ENCODE results near the gene SEL1L.

Gene SEL1L

GRCh38 chr14:81455390-81455789 lies 78.3 kb downstream of the SEL1L start:
- Histone ChIP-seq H3K27ac (ENCODE audit: low read depth, low read length) (no peak overlapping the region), H3K36me3 (ENCODE audit: low read length) (no peaks in the 10 kb centered on the region), H3K9me2 (replicated peaks; ENCODE audit: insufficient read depth, low read length) (no peaks in the 10 kb centered on the region), H3K4me2 (ENCODE audit: low read depth, low read length, poor library complexity, severe bottlenecking) (no peak overlapping the region), H4K20me1 (ENCODE audit: low read depth, low read length) (no peaks in the 10 kb centered on the region), H3K9me3 (ENCODE audit: insufficient read depth, low read length) (no peaks in the 10 kb centered on the region), H3K79me2 (ENCODE audit: insufficient read depth, low read length) (no peaks in the 10 kb centered on the region), H3F3A (ENCODE audit: insufficient read depth) (no peaks in the 10 kb centered on the region), H3K27me3 (ENCODE audit: low read length) (no peaks in the 10 kb centered on the region), H2AFZ (ENCODE audit: low read depth, low read length, severe bottlenecking) (no peak overlapping the region), H3K9ac (ENCODE audit: low read length) (no peak overlapping the region), H3K4me3 (ENCODE audit: insufficient read depth, low read length, poor library complexity, severe bottlenecking) (no peak overlapping the region)
- TF ChIP-seq, protein P1, sequence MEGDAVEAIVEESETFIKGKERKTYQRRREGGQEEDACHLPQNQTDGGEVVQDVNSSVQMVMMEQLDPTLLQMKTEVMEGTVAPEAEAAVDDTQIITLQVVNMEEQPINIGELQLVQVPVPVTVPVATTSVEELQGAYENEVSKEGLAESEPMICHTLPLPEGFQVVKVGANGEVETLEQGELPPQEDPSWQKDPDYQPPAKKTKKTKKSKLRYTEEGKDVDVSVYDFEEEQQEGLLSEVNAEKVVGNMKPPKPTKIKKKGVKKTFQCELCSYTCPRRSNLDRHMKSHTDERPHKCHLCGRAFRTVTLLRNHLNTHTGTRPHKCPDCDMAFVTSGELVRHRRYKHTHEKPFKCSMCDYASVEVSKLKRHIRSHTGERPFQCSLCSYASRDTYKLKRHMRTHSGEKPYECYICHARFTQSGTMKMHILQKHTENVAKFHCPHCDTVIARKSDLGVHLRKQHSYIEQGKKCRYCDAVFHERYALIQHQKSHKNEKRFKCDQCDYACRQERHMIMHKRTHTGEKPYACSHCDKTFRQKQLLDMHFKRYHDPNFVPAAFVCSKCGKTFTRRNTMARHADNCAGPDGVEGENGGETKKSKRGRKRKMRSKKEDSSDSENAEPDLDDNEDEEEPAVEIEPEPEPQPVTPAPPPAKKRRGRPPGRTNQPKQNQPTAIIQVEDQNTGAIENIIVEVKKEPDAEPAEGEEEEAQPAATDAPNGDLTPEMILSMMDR (IDR thresholded peaks at IDR 0.05; ENCODE audit: insufficient read depth, low read length, poor library complexity, severe bottlenecking), result no peak
- no peak for TF ChIP-seq EZH2phosphoT487 (conservative IDR thresholded peaks at IDR 0.05; ENCODE audit: low read length)

GRCh38 chr14:81454572-81455218 lies 79.0 kb downstream of the SEL1L start:
- no peaks in the 10 kb centered on the region for H3K9me2 ChIP-seq (replicated peaks; ENCODE audit: insufficient read depth, low read length)
- no peaks in the 10 kb centered on the region for H3F3A ChIP-seq (ENCODE audit: insufficient read depth)
- H3K4me2 ChIP-seq (ENCODE audit: low read depth, low read length, poor library complexity, severe bottlenecking), result no peak overlapping the region
- H3K9me3 ChIP-seq (ENCODE audit: insufficient read depth, low read length), result no peaks in the 10 kb centered on the region
- H3K27me3 ChIP-seq (ENCODE audit: low read length), result no peaks in the 10 kb centered on the region
- H2AFZ ChIP-seq (ENCODE audit: low read depth, low read length, severe bottlenecking), result no peak overlapping the region
- no peaks in the 10 kb centered on the region for H4K20me1 ChIP-seq (ENCODE audit: low read depth, low read length)
- no peak for TF ChIP-seq EZH2phosphoT487 (conservative IDR thresholded peaks at IDR 0.05; ENCODE audit: low read length)
- H3K4me3 ChIP-seq (ENCODE audit: insufficient read depth, low read length, poor library complexity, severe bottlenecking), result no peak overlapping the region
- no peaks in the 10 kb centered on the region for H3K79me2 ChIP-seq (ENCODE audit: insufficient read depth, low read length)
- H3K27ac ChIP-seq (ENCODE audit: low read depth, low read length), result no peak overlapping the region
- H3K36me3 ChIP-seq (ENCODE audit: low read length), result no peaks in the 10 kb centered on the region
- H3K9ac ChIP-seq (ENCODE audit: low read length), result no peak overlapping the region

DNA sequence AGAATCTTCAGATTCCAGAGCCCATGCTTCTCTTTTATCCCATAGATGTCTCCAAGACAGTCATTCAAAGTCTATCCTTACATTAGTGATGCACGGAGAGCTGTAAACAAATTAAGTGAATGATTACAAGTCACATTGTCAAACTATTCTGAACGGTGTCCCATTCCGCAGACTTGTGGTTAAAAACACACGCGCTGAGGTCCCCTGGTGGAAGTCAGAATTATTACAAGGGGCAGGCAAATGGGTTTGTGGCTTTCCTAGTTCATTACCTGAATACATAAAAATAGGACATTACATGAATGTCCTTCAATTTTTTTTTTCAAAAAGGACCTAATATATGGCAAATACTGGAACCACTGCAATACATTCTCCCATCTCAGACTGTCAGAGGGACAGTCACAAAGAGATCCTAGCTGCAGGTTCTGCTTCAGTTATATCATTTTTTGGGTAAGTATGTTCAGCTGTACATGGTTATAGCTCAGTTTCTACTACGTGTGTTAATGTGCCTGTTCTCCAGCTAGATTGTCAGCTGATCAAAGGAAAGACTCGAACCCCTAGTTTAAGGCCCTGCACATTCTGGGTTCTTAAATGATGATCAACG lies 80.4 kb downstream of the SEL1L start:
- Histone ChIP-seq H2AFZ (ENCODE audit: low read depth, low read length, severe bottlenecking) (no peak overlapping the region), H3K9me3 (ENCODE audit: insufficient read depth, low read length) (no peaks in the 10 kb centered on the region), H4K20me1 (ENCODE audit: low read depth, low read length) (no peaks in the 10 kb centered on the region), H3K4me2 (ENCODE audit: low read depth, low read length, poor library complexity, severe bottlenecking) (no peak overlapping the region), H3K9ac (ENCODE audit: low read length) (no peak overlapping the region), H3K27me3 (ENCODE audit: low read length) (no peaks in the 10 kb centered on the region), H3K79me2 (ENCODE audit: insufficient read depth, low read length) (no peaks in the 10 kb centered on the region), H3K4me3 (ENCODE audit: insufficient read depth, low read length, poor library complexity, severe bottlenecking) (no peak overlapping the region), H3K27ac (ENCODE audit: low read depth, low read length) (no peak overlapping the region), H3F3A (ENCODE audit: insufficient read depth) (no peaks in the 10 kb centered on the region), H3K36me3 (ENCODE audit: low read length) (no peaks in the 10 kb centered on the region), H3K9me2 (replicated peaks; ENCODE audit: insufficient read depth, low read length) (no peaks in the 10 kb centered on the region)
- TF ChIP-seq, protein P1 (IDR thresholded peaks at IDR 0.05; ENCODE audit: insufficient read depth, low read length, poor library complexity, severe bottlenecking), result peak; percentile 43
- TF ChIP-seq EZH2phosphoT487 (conservative IDR thresholded peaks at IDR 0.05; ENCODE audit: low read length), result no peak
